Fibroblast of peridontal ligament (primary cell): Measurements from ENCODE around the gene RPL29.
"Not testable (repeated sequence)": the region's sequence is repeated elsewhere in the genome, so short reads cannot be mapped to it uniquely, and the experiment has no call there.

ENCODE experiments used
- DNase-seq: peaks from one replicate; pipeline ENCODE4 v3.0.0-alpha.2; 2010; ENCODE audit errors: extremely low read depth

Gene RPL29

DNA sequence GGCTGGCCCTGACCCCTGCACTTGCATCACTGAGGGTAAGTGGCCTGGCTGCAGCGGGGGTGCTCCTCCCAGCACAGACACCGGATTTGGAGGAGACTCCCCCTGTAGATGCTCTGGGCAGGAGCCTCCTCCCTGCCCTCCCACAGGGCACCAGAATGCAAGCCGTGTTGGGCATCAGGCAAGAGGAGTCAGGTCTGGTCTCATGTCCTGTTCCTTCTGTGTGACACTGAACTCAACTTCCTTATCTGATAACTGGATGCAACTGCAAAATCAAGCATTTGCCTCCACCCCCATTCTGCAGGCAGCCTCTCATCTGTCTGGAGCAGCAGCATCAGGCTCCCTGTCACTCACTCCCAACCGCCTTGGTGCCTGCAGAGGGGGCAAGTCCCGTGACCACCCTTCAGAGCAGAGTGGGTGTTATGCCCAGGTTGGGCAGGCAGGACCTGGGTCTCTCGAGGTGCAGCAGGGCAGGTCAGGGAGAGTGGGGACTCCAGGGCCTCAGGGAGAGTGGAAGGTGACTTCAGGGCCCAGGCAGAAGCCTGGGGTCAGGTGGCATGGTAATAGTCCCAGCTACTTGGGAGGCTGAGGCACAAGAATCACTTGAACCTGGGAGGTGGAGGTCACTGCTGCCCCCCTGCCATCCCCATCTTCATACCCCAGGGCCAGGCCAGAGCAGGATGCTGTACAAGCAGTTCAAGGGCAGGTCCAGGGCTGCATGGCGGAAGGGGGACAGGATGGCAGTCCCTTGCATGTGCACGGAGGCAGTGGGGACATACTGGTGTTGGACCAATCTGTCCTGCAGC lies 10.5 kb upstream of the RPL29 start:
- no peak for DNase-seq

GRCh38 chr3:52005571-52005986 lies 9.9 kb upstream of the RPL29 start:
- peak; percentile 35 for DNase-seq

DNA sequence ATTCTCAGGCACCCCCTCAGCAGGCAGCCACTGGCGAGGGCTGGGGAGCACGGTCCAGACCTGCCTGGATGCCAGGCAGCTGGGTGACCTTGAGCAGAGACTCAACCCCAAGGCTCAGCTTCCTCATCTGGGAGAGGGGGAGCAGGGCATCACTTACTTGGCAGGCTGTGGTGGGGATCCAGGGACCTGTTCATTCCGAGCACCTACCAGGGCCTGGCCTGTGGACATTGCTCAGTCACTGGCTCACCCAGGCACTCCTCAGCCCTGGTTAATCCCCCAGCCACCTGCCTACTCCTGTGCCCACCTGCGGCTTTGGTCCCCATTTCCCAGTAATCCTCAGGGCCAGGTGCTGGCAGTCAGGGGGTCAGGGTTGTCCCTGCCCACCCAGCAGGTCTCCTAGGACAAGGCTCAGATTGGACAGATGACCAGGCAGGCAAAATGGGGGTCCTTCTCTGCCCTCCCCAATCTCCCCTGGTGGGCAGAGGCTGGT lies 9.3 kb upstream of the RPL29 start:
- DNase-seq = no peak

GRCh38 chr3:52004163-52004787 lies 8.6 kb upstream of the RPL29 start:
- peak; percentile 41 for DNase-seq

DNA sequence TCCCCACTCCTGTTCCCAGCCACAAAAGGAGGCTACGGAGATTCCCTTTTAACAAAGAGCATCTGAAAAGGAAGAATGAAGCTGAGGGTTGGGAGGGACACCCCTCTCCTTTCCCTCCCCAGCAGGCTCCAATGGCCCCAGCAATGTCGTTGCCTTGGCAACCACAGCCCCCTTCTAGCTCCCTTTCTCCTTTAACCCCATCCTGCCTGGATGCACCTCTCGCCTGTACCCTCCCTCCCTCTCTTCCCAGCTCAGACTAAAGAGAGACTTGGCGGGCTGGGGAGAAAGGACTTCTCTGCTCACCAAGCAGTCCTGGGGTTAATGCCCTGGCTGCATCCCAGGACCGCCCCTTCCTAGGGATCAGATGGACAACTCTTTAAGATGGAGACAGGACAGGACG lies 7.1 kb upstream of the RPL29 start:
- DNase-seq = no peak

- DNase-seq = peak; percentile 43
Measured at GRCh38 chr3:52001443-52001974, 5.8 kb upstream of the RPL29 start.

DNA sequence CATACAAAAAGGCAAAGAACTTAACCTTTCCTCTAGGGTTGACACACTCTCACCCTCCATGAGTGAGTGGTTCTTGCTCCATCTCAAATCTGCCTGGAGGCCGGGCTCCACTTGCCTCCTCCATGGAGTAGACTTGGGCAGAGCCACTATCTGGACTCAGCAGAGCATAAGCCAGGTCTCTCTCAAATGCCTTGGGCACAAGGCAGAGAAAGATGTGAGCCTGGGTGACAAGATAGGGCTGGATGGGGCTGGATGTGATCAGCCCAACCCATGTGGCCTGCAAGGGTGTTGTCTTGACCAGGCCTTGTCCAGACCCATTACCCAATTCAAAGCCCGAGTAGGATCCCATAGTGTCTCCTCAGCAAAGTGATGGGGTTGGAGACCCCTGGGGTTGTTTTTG lies 4.2 kb upstream of the RPL29 start:
- no peak for DNase-seq

DNA sequence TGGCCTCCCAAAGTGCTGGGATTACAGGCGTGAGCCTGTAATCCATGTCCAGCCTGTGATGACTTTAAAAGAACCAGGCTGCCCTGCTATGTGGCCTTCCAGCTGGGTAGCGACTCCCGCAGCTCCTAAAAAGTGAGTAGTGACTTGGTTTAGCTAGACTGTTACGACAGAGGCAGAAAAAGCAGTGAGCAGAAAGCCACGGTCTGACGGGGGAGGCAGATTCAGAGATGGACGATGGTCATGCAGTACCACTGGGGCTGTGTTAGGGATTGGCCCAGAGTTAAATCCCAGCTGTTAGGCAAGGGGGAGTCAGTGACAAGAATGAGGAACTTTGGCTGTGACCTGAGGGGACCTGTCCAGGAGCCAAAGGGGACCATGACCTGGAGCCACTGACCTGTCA lies 3.1 kb upstream of the RPL29 start:
- DNase-seq = no peak

DNA sequence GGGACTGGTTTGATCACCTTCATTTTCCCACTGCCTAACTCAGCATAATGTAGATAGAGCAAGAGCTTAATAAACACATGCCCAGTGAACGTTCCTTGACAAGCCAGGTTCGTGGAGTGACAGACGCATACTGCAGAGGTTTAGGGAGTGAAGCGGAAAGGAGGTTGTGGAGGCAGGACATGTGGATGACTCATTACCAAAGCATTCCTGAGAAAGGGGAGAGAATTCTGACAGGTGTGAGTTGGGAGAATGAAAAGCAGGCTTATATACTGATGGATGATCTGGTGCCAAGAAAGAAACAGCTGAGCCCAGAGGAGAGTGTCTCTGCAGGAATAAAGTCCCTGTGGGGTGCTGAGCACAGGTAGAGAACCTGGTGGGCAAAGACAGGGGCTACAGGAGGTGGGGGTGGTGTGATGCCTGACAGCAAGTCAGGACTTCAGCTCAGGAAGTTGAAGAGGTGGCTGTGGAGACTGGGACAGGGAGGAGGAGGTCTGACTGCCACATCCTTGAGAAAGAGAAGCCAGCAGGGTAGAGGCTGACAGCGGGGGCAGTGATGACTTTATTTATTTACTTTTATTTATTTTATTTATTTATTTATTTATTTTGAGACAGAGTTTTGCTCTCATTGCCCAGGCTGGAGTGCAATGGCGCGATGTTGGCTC lies 2.4 kb upstream of the RPL29 start:
- DNase-seq = no peak

DNA sequence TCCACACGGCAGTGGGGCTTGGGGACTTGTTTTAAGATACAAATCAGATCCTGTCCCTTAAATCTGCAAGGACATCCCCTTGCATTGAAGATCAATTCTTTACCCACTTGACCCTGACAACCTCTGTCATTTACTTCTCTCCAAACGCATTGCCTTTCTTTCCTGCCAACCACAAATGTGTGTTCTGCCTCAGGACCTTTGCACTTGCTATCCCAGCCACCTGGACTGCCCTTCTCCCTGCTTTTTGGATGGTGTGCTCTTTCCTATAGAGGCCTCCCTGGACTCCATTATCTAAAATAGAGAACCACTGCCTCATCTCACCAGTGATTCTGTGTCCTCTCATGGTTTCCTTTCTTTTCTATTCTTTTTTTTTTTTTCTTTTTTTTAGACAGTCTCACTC lies 1.5 kb upstream of the RPL29 start:
- DNase-seq = no peak

GRCh38 chr3:51994530-51994929 lies 1.2 kb downstream of the RPL29 start:
- no peak for DNase-seq

- DNase-seq = not testable (repeated sequence)
Measured at GRCh38 chr3:51993657-51994056, 2.0 kb downstream of the RPL29 start.

- no peak for DNase-seq
Measured at GRCh38 chr3:51992017-51992682, 3.5 kb downstream of the RPL29 start.

GRCh38 chr3:51990501-51990971 lies 5.2 kb downstream of the RPL29 start:
- not testable (repeated sequence) for DNase-seq

- no peak for DNase-seq
Measured at GRCh38 chr3:51988286-51989146, 7.2 kb downstream of the RPL29 start.

GRCh38 chr3:51987568-51987967 lies 8.1 kb downstream of the RPL29 start:
- no peak for DNase-seq

- no peak for DNase-seq
Measured at GRCh38 chr3:51986010-51986947, 9.4 kb downstream of the RPL29 start.

DNA sequence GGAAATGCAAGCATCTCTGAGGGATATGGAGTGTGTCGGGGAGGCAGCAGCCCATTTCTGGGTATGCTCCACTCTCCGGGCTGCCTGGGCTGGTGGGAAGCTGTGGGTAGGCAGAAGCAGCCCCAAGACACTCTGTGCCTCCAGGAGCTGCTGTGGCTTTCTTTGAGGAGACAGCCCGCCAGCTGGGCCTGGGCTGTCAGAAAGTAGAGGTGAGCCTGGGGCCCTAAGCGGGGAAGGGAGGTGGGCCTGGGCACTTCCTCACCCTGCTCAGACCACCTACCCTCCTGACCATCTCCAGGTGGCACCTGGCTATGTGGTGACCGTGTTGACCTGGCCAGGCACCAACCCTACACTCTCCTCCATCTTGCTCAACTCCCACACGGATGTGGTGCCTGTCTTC lies 10.6 kb downstream of the RPL29 start:
- no peak for DNase-seq

DNA sequence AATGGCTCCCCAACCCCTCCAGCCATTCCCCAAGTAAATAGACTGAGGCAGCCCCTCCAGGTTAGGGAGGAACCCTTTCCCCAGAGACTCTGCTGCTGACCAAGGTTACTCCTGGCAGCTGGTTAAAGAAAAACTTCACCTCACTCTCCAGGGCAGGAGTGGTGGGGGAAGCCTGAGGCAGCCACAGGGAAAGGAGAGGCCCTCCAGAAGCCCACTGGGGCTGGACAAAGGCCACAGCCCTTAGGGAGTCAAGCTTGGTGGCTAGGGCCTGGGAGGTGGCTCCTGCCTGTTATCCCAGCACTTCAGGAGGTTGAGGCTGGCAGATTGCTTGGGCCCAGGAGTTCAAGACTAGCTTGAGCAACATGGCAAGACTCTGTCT lies 11.4 kb downstream of the RPL29 start:
- DNase-seq = no peak
